ENCODE measurements around the gene C5orf58.

DNA sequence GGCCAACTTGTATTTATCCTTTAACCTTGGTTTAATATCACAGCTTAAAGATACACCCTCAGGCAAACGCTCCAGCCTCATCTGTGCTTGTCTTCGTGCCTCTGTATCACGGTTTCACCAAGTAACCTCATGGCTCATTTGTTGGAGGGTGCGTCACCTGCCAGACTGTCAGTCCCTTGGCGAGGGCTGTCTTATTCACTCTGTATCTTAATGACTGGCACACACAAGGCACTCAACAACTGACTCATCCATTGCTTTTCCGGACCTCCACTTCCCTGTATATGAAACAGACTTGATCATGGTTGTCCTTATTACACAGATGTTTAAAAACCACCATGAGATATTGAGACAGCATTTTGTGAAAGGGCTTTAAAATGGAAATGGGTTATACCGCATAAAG is 36.8 kb downstream of the C5orf58 start:
- TF ChIP-seq, protein P1, sequence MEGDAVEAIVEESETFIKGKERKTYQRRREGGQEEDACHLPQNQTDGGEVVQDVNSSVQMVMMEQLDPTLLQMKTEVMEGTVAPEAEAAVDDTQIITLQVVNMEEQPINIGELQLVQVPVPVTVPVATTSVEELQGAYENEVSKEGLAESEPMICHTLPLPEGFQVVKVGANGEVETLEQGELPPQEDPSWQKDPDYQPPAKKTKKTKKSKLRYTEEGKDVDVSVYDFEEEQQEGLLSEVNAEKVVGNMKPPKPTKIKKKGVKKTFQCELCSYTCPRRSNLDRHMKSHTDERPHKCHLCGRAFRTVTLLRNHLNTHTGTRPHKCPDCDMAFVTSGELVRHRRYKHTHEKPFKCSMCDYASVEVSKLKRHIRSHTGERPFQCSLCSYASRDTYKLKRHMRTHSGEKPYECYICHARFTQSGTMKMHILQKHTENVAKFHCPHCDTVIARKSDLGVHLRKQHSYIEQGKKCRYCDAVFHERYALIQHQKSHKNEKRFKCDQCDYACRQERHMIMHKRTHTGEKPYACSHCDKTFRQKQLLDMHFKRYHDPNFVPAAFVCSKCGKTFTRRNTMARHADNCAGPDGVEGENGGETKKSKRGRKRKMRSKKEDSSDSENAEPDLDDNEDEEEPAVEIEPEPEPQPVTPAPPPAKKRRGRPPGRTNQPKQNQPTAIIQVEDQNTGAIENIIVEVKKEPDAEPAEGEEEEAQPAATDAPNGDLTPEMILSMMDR (IDR thresholded peaks at IDR 0.05; ENCODE audit: low read depth, low read length) = no peak
- TF ChIP-seq EZH2phosphoT487 (IDR thresholded peaks at IDR 0.05; ENCODE audit: low read depth) = no peak
